NCI-H2196 (cell line): ENCODE results near the gene ZNF48.
A peak's percentile ranks its signal among the peaks of the same experiment; 100 is the strongest.
"Not testable (repeated sequence)": the region's sequence is repeated elsewhere in the genome, so short reads cannot be mapped to it uniquely, and the experiment has no call there.

ENCODE experiments used
- DNase-seq: peaks from one replicate; lab custom pipeline; 2025; ENCODE audit not compliant: unreplicated experiment; lab: John Stamatoyannopoulos, UW

The ZNF48 gene

GRCh38 chr16:30377050-30377811 lies 18.0 kb upstream of the ZNF48 start:
- no peak for DNase-seq

- peak; percentile 88 for DNase-seq
These were observed 17.4 kb upstream of the ZNF48 start for GRCh38 chr16:30377812-30378235.

GRCh38 chr16:30378236-30379157 lies 16.7 kb upstream of the ZNF48 start:
- DNase-seq, result peak; percentile 99

- no peak for DNase-seq
These were observed 15.9 kb upstream of the ZNF48 start for GRCh38 chr16:30379158-30379783.

GRCh38 chr16:30380072-30380802 lies 15.0 kb upstream of the ZNF48 start:
- no peak for DNase-seq

GRCh38 chr16:30380803-30381208 lies 14.4 kb upstream of the ZNF48 start:
- DNase-seq, result no peak

- no peak for DNase-seq
These were observed 13.8 kb upstream of the ZNF48 start for GRCh38 chr16:30381291-30382041.

- DNase-seq, result no peak
These were observed 12.9 kb upstream of the ZNF48 start, which contains the start of gene SEPTIN1 for GRCh38 chr16:30382111-30382881. TSS of gene SEPTIN1 (minus strand) at chr16:30382561. CDS start at chr16:30382542, 19 bp downstream.

- DNase-seq, result no peak
These were observed 11.7 kb upstream of the ZNF48 start for GRCh38 chr16:30383521-30383920.

GRCh38 chr16:30394592-30395154 lies 547 bp upstream of the ZNF48 start:
- DNase-seq, result no peak

GRCh38 chr16:30395992-30396585 lies 869 bp downstream of the ZNF48 start:
- no peak for DNase-seq

GRCh38 chr16:30396627-30397026 lies 1.4 kb downstream of the ZNF48 start:
- not testable (repeated sequence) for DNase-seq

- DNase-seq, result no peak
These were observed 1.8 kb downstream of the ZNF48 start for GRCh38 chr16:30397056-30397455.

- DNase-seq, result no peak
These were observed 2.8 kb downstream of the ZNF48 start for GRCh38 chr16:30397776-30398660.

- no peak for DNase-seq
These were observed 3.6 kb downstream of the ZNF48 start for GRCh38 chr16:30398661-30399434.

- no peak for DNase-seq
These were observed 4.4 kb downstream of the ZNF48 start for GRCh38 chr16:30399435-30400186.
